Measurements from ENCODE around the gene CSRP1. TPM values are rescaled to one million over a fixed set of nuclear protein-coding genes. Genes with fewer than 3 reads are reported as not detected.

The CSRP1 gene
- total RNA-seq, 1 donor from 2014 or later, result 630 TPM

- H3K4me3 ChIP-seq (ENCODE audit: low read depth, low read length), result no peak overlapping the region
- DNase-seq (ENCODE audit: low read depth), result no peak
- no peak for TF ChIP-seq CTCF (conservative IDR thresholded peaks at IDR 0.05; ENCODE audit: low read depth, low read length)
Measured at GRCh38 chr1:201518071-201518470, 11.1 kb upstream of the CSRP1 start.

GRCh38 chr1:201517631-201518030 is 10.7 kb upstream of the CSRP1 start:
- H3K4me3 ChIP-seq (ENCODE audit: low read depth, low read length), result no peak overlapping the region
- no peak for DNase-seq (ENCODE audit: low read depth)
- no peak for TF ChIP-seq CTCF (conservative IDR thresholded peaks at IDR 0.05; ENCODE audit: low read depth, low read length)

- DNase-seq (ENCODE audit: low read depth), result no peak
- no peak overlapping the region for H3K4me3 ChIP-seq (ENCODE audit: low read depth, low read length)
- TF ChIP-seq CTCF (conservative IDR thresholded peaks at IDR 0.05; ENCODE audit: low read depth, low read length), result no peak
Measured at GRCh38 chr1:201516511-201517127, 9.7 kb upstream of the CSRP1 start.

GRCh38 chr1:201515895-201516294 is 9.0 kb upstream of the CSRP1 start:
- no peak for TF ChIP-seq CTCF (conservative IDR thresholded peaks at IDR 0.05; ENCODE audit: low read depth, low read length)
- no peak for DNase-seq (ENCODE audit: low read depth)
- no peak overlapping the region for H3K4me3 ChIP-seq (ENCODE audit: low read depth, low read length)

- DNase-seq (ENCODE audit: low read depth), result no peak
- no peak for TF ChIP-seq CTCF (conservative IDR thresholded peaks at IDR 0.05; ENCODE audit: low read depth, low read length)
- no peak overlapping the region for H3K4me3 ChIP-seq (ENCODE audit: low read depth, low read length)
Measured at GRCh38 chr1:201515062-201515750, 8.3 kb upstream of the CSRP1 start.

- no peak for DNase-seq (ENCODE audit: low read depth)
- no peak overlapping the region for H3K4me3 ChIP-seq (ENCODE audit: low read depth, low read length)
- TF ChIP-seq CTCF (conservative IDR thresholded peaks at IDR 0.05; ENCODE audit: low read depth, low read length), result no peak
Measured at GRCh38 chr1:201514466-201514865, 7.5 kb upstream of the CSRP1 start.

All from epithelial cell of proximal tubule (primary cell).